Measurements from ENCODE around the gene NOP9. TPM values are rescaled to one million over a fixed set of nuclear protein-coding genes. Genes with fewer than 3 reads are reported as not detected.

NOP9 gene
- total RNA-seq, 4 donors from 2014 or later, result 18.8 to 20.9 (median 19.3) TPM

DNA sequence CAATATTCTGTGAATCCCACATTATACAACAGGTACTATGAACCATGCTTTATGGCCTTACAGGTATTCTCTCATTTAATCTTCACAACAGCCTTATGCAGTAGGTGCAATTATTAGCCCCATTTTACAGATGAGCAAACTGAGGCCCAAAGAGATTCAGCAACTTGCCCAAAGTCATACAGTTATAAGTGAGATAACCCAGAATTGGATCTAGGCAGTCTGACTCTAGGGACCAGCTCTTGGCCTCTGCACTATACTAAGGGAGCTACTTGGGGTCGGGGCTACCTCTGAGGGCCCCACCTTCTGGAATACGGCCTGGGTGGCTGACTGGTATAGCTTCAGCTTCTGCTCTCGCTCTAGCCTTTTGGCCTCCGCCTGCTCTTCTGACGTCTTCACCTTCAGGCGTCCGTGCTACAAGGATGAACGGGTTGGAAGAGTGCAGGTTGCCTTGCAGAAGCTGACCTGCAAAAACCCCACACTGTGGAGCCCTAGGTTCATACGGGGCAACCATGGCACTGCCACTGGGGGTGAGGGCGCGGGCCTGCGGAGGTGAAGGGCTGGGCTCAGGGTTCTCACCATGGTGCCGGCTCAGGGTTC lies 29.0 kb upstream of the NOP9 start:
- DNase-seq, result no peak
- Histone ChIP-seq H3K36me3 (peaks cover 0 to 18% (median 0%) of the 10 kb centered on the region in 4 donors), H3K27ac (peak overlapping the region; percentile 93 to 98 (median 97)), H3K27me3 (no peaks in the 10 kb centered on the region), H3K4me1 (peaks cover 0 to 15% (median 2%) of the 10 kb centered on the region in 4 donors), H3K4me3 (peak overlapping the region; percentile 76 to 92 (median 86)), H3K9me3 (no peaks in the 10 kb centered on the region)
- intact Hi-C loops (cut with DNase I; ENCODE audit: low total_unique reads), result no loop called here
- in situ Hi-C loops (cut with MboI; ENCODE audit: low pct_ligation_motif_present in 1 of 4, low pct_unique_long_range_greater_than_20kb in 1 of 4, low sequenced_read_pairs in 3 of 4), result no loop called here
- no peak for TF ChIP-seq POLR2AphosphoS5 (IDR thresholded peaks at IDR 0.05)
- TF ChIP-seq, protein P1, sequence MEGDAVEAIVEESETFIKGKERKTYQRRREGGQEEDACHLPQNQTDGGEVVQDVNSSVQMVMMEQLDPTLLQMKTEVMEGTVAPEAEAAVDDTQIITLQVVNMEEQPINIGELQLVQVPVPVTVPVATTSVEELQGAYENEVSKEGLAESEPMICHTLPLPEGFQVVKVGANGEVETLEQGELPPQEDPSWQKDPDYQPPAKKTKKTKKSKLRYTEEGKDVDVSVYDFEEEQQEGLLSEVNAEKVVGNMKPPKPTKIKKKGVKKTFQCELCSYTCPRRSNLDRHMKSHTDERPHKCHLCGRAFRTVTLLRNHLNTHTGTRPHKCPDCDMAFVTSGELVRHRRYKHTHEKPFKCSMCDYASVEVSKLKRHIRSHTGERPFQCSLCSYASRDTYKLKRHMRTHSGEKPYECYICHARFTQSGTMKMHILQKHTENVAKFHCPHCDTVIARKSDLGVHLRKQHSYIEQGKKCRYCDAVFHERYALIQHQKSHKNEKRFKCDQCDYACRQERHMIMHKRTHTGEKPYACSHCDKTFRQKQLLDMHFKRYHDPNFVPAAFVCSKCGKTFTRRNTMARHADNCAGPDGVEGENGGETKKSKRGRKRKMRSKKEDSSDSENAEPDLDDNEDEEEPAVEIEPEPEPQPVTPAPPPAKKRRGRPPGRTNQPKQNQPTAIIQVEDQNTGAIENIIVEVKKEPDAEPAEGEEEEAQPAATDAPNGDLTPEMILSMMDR (IDR thresholded peaks at IDR 0.05), result no peak
- no peak for TF ChIP-seq POLR2A (IDR thresholded peaks at IDR 0.05)
- TF ChIP-seq EP300 (IDR thresholded peaks at IDR 0.05; ENCODE audit: low read depth), result no peak
- 16% methylated on average over 9 of the region's 13 CpGs; no CpG with 5 or more reads in 1 of the 2 donors for WGBS, 2 donors (ENCODE audit: low coverage in 1 of 2)

DNA sequence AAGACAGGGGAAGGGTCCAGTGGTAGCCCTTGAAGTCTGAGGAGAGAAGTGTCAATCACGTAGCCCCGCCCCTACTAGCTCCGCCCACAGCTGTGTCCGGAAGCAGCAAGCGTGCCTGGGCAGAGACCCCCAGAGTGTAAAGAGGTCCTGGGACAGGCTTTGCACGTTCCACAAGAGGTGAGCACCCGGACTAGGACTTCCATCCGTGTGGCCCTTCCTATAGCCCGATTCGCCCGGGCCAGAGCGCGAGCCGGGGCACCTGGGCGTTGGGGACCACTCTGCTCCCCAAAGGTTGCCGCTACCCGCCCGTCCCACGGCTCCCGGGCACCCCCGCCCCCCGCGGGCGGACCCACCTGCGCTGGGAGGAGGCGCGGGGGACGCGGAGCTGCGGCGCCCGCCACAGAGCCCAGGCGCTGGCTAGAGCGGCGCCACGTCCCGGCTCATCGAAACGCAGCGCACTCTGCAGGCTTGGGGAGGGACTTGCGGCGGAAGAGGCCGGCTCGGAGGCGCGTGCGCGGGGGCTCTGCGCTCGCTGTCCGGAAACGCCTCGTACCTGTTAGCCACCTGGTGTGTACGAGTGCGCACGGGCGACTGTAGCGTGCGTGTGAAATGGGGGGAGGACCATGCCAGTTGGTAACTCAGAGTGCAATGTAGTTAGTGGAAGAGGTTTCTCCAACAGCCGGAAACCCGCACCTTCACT lies 28.4 kb upstream of the NOP9 start, which contains the start of gene RABGGTA:
RABGGTA (minus strand) TSS at position 464 of the 700 bp plus-strand sequence. CDS start 482 bp downstream, outside the sequence.
- in situ Hi-C loops (cut with MboI; ENCODE audit: low pct_ligation_motif_present in 1 of 4, low pct_unique_long_range_greater_than_20kb in 1 of 4, low sequenced_read_pairs in 3 of 4), result no loop called here
- intact Hi-C loops (cut with DNase I; ENCODE audit: low total_unique reads), result no loop called here
- Histone ChIP-seq H3K36me3 (peaks cover 0 to 12% (median 0%) of the 10 kb centered on the region in 4 donors), H3K4me1 (peaks cover 0 to 15% (median 2%) of the 10 kb centered on the region in 4 donors), H3K27ac (peak within 1 kb of the TSS; percentile 93 to 98 (median 97)), H3K9me3 (no peaks in the 10 kb centered on the region), H3K27me3 (no peaks in the 10 kb centered on the region), H3K4me3 (peak within 1 kb of the TSS; percentile 76 to 92 (median 86))
- TF ChIP-seq EP300 (IDR thresholded peaks at IDR 0.05; ENCODE audit: low read depth) (no peak), POLR2AphosphoS5 (IDR thresholded peaks at IDR 0.05) (peak; percentile 45 to 84 (median 72)), POLR2A (IDR thresholded peaks at IDR 0.05) (peak; percentile 75)
- TF ChIP-seq, protein P1 (IDR thresholded peaks at IDR 0.05), result peak; percentile 61 to 84 (median 69)
- DNase-seq, result peak; percentile 93
- 0 to 1% methylated on average over 2 to 49 of the region's 61 CpGs for WGBS, 2 donors (ENCODE audit: low coverage in 1 of 2)

DNA sequence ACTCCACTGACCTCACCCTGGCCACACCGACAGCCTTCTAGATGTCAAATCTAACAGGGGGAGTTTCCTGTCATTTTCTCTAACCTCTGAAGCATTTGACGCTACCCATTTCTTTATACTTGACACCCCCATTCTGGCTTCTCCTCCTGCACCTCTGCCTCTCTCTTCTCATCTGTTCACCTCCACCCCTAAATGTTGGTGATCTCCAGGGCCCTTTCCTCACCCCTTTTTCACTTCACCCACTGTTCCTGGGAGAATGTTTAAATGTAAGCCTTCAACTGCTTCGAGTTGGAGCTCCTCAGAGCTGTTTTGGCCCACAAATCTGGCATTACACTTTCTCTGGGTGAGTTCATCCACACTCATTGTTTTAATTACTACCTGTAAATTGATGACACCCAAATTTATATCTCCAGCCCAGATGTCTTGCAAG lies 27.8 kb upstream of the NOP9 start:
- H3K27me3 ChIP-seq, result no peaks in the 10 kb centered on the region
- in situ Hi-C loops (cut with MboI; ENCODE audit: low pct_ligation_motif_present in 1 of 4, low pct_unique_long_range_greater_than_20kb in 1 of 4, low sequenced_read_pairs in 3 of 4), result no loop called here
- H3K4me3 ChIP-seq, result peak overlapping the region; percentile 76 to 92 (median 86)
- peaks cover 0 to 15% (median 2%) of the 10 kb centered on the region in 4 donors for H3K4me1 ChIP-seq
- no peak for TF ChIP-seq POLR2AphosphoS5 (IDR thresholded peaks at IDR 0.05)
- TF ChIP-seq POLR2A (IDR thresholded peaks at IDR 0.05), result no peak
- TF ChIP-seq, protein P1 (IDR thresholded peaks at IDR 0.05), result no peak
- no peak for TF ChIP-seq EP300 (IDR thresholded peaks at IDR 0.05; ENCODE audit: low read depth)
- peak overlapping the region; percentile 93 to 98 (median 97) for H3K27ac ChIP-seq
- intact Hi-C loops (cut with DNase I; ENCODE audit: low total_unique reads), result no loop called here
- WGBS, 2 donors (ENCODE audit: low coverage in 1 of 2), result 0 to 13% methylated on average over 2 to 3 of the region's 3 CpGs
- H3K9me3 ChIP-seq, result no peaks in the 10 kb centered on the region
- DNase-seq, result no peak
- H3K36me3 ChIP-seq, result peaks cover 0 to 8% (median 0%) of the 10 kb centered on the region in 4 donors

DNA sequence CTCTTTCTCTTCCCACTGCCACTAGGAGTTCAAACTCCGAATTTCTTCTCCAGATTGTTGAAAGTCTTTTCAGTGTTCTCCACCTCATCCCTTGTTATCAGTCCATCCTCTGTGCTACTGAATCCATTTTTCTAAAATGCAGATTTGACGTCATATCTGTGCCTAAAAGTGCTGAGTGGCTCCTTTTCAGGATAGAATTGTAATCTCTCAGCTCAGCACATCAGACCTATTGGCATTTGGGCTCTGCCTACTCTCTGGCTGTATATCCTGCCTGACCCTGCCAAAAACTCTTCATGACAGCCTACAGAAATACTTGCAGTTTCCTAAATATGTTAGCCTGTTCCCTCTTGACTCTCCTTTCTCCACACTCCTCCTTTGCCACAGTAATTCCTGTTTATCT lies 27.2 kb upstream of the NOP9 start:
- TF ChIP-seq EP300 (IDR thresholded peaks at IDR 0.05; ENCODE audit: low read depth), result no peak
- TF ChIP-seq, protein P1 (IDR thresholded peaks at IDR 0.05), result no peak
- TF ChIP-seq POLR2AphosphoS5 (IDR thresholded peaks at IDR 0.05), result no peak
- TF ChIP-seq POLR2A (IDR thresholded peaks at IDR 0.05), result no peak
- no peak overlapping the region for H3K4me3 ChIP-seq
- in situ Hi-C loops (cut with MboI; ENCODE audit: low pct_ligation_motif_present in 1 of 4, low pct_unique_long_range_greater_than_20kb in 1 of 4, low sequenced_read_pairs in 3 of 4), result no loop called here
- WGBS, 2 donors (ENCODE audit: low coverage in 1 of 2), result 91 to 100% methylated on average over 2 of the region's 2 CpGs
- H3K4me1 ChIP-seq, result peaks cover 0 to 15% (median 2%) of the 10 kb centered on the region in 4 donors
- no peaks in the 10 kb centered on the region for H3K9me3 ChIP-seq
- no peak overlapping the region for H3K27ac ChIP-seq
- no peak for DNase-seq
- H3K27me3 ChIP-seq, result no peaks in the 10 kb centered on the region
- H3K36me3 ChIP-seq, result peaks cover 0 to 4% (median 0%) of the 10 kb centered on the region in 4 donors
- intact Hi-C loops (cut with DNase I; ENCODE audit: low total_unique reads), result no loop called here

Data from transverse colon (tissue), 4 donors.